HG03342 (cell line): ENCODE results near the gene RAD1.
A peak's percentile ranks its signal among the peaks of the same experiment; 100 is the strongest.
"Not testable (repeated sequence)": the region's sequence is repeated elsewhere in the genome, so short reads cannot be mapped to it uniquely, and the experiment has no call there.

Experiments used
- ATAC-seq: cut with Tn5 transposase; IDR thresholded peaks from one replicate; pipeline ENCODE4 v1.9.1; 2021; ENCODE audit warnings: mild to moderate bottlenecking, moderate library complexity; ENCODE audit not compliant: unreplicated experiment

RAD1 gene

GRCh38 chr5:34915139-34915855, at the start of gene RAD1, which contains the start of gene BRIX1:
Gene RAD1, minus strand, starts transcription at chr5:34915504. Its CDS starts 612 bp downstream, at chr5:34914892.
Gene BRIX1, plus strand, starts transcription at chr5:34915711. Its CDS starts 28 bp downstream, at chr5:34915739.
- peak; percentile 97 for ATAC-seq

GRCh38 chr5:34959323-34959722, 44.0 kb upstream of the RAD1 start:
- ATAC-seq, result peak; percentile 95

- ATAC-seq, result peak; percentile 48
Measured at GRCh38 chr5:34957857-34958690, 42.8 kb upstream of the RAD1 start.

GRCh38 chr5:34957321-34957720, 42.0 kb upstream of the RAD1 start:
- no peak for ATAC-seq

GRCh38 chr5:34944460-34945047, 29.2 kb upstream of the RAD1 start:
- ATAC-seq, result no peak

- no peak for ATAC-seq
Measured at GRCh38 chr5:34944044-34944443, 28.7 kb upstream of the RAD1 start.

GRCh38 chr5:34941936-34942335, 26.6 kb upstream of the RAD1 start:
- no peak for ATAC-seq

GRCh38 chr5:34932947-34933346, 17.6 kb upstream of the RAD1 start:
- no peak for ATAC-seq

GRCh38 chr5:34930870-34931269, 15.6 kb upstream of the RAD1 start:
- no peak for ATAC-seq

- no peak for ATAC-seq
Measured at GRCh38 chr5:34930462-34930844, 15.1 kb upstream of the RAD1 start.

- peak; percentile 71 for ATAC-seq
Measured at GRCh38 chr5:34929720-34930461, 14.6 kb upstream of the RAD1 start.

- peak; percentile 90 for ATAC-seq
Measured at GRCh38 chr5:34929134-34929719, 13.9 kb upstream of the RAD1 start, which contains the start of gene DNAJC21. Gene DNAJC21, plus strand, starts transcription at chr5:34929559. Its CDS starts 261 bp downstream, at chr5:34929820.

- ATAC-seq, result no peak
Measured at GRCh38 chr5:34928267-34928666, 13.0 kb upstream of the RAD1 start.

- ATAC-seq, result no peak
Measured at GRCh38 chr5:34927785-34928184, 12.5 kb upstream of the RAD1 start.

- ATAC-seq, result no peak
Measured at GRCh38 chr5:34926318-34926888, 11.1 kb upstream of the RAD1 start.

GRCh38 chr5:34924462-34924765, 9.1 kb upstream of the RAD1 start:
- ATAC-seq, result no peak

GRCh38 chr5:34923694-34924461, 8.6 kb upstream of the RAD1 start:
- ATAC-seq, result peak; percentile 68

GRCh38 chr5:34923256-34923655, 8.0 kb upstream of the RAD1 start:
- ATAC-seq, result not testable (repeated sequence)

- no peak for ATAC-seq
Measured at GRCh38 chr5:34919077-34919476, 3.8 kb upstream of the RAD1 start.

- no peak for ATAC-seq
Measured at GRCh38 chr5:34918025-34918424, 2.7 kb upstream of the RAD1 start.
